Gastrocnemius medialis (tissue), 4 donors: ENCODE data around the gene SYCN.

Experiments used
- CTCF ChIP-seq, 5 experiments: fragments of 450-650 bp in 3 of 5; fragments of 200-600 bp in 2 of 5; sonication (generic) in 2 of 5; IDR thresholded peaks in 4 of 5; conservative IDR thresholded peaks in 1 of 5; 1 replicate in 4 of 5; 2 replicates in 1 of 5; pipeline ENCODE4 v1.5.1; 2016 to 2019; ENCODE audit warnings: antibody characterized with exemption in 5 of 5, mild to moderate bottlenecking in 3 of 5, moderate library complexity in 3 of 5
- POLR2A ChIP-seq, 2 donors: fragments of 450-650 bp; IDR thresholded peaks; one replicate each; pipeline ENCODE4 v1.6.1; 2017; ENCODE audit warnings: antibody characterized with exemption in 2 of 2, mild to moderate bottlenecking in 2 of 2, moderate library complexity in 2 of 2

- TF ChIP-seq CTCF (IDR thresholded peaks at IDR 0.05 in 4 of 5, conservative IDR thresholded peaks at IDR 0.05 in 1 of 5) (no peak), POLR2A (IDR thresholded peaks at IDR 0.05) (no peak)
Observed at GRCh38 chr19:39175564-39175963, 28.5 kb downstream of the SYCN start.
